Transverse colon (tissue), 4 donors: ENCODE data around the gene BHLHE23. TPM values are rescaled to one million over a fixed set of nuclear protein-coding genes. Genes with fewer than 3 reads are reported as not detected.

Experiments used
- DNase-seq: peaks from one replicate; pipeline ENCODE4 v3.0.0-alpha.2; 2019
- H3K27ac ChIP-seq, 4 donors: fragments of 200-600 bp; sonication (generic); 2 replicates each; pipeline ENCODE4 v1.5.1; 2016 to 2018; ENCODE audit warnings: inconsistent platforms in 4 of 4
- H3K27me3 ChIP-seq: fragments of 200-600 bp; sonication (generic); 2 replicates; pipeline ENCODE4 v1.5.1; 2017; ENCODE audit warnings: inconsistent platforms
- H3K36me3 ChIP-seq, 4 donors: fragments of 200-600 bp; sonication (generic); 2 replicates each; pipeline ENCODE4 v1.5.1; 2017 to 2019; ENCODE audit warnings: inconsistent platforms in 4 of 4
- H3K4me1 ChIP-seq, 4 donors: fragments of 200-600 bp; sonication (generic); 2 replicates each; pipeline ENCODE4 v1.5.1; 2017 to 2020; ENCODE audit warnings: inconsistent platforms in 4 of 4
- H3K4me3 ChIP-seq, 4 donors: fragments of 200-600 bp; sonication (generic); 1 replicate in 1 of 4; 2 replicates in 3 of 4; pipeline versions ENCODE4 v1.5.1 to v1.6.1; 2017 to 2019; ENCODE audit warnings: inconsistent platforms in 4 of 4
- H3K9me3 ChIP-seq, 2 donors: fragments of 200-600 bp; sonication (generic); 2 replicates each; pipeline ENCODE4 v1.5.1; 2017 to 2019; ENCODE audit warnings: inconsistent platforms in 2 of 2
- EP300 ChIP-seq: sonication (generic); formaldehyde crosslinking; IDR thresholded peaks from one replicate; pipeline ENCODE4 v1.6.1; 2017; ENCODE audit warnings: antibody characterized with exemption, low read depth
- POLR2A ChIP-seq: fragments of 450-650 bp; IDR thresholded peaks from one replicate; pipeline ENCODE4 v1.6.1; 2016; ENCODE audit warnings: antibody characterized with exemption, mild to moderate bottlenecking, moderate library complexity
- POLR2AphosphoS5 ChIP-seq, 3 donors: sonication (generic); formaldehyde crosslinking; IDR thresholded peaks; one replicate each; pipeline ENCODE4 v1.6.1; 2016; ENCODE audit warnings: antibody characterized with exemption in 3 of 3
- WGBS, 2 donors: methylation state at CpG; one replicate each; pipeline ENCODE4 v1.1.5; 2018; ENCODE audit warnings: low coverage in 1 of 2; 5-methylcytosine and 5-hydroxymethylcytosine counted together
- in situ Hi-C, 4 donors: fragments of 200-750 bp; cut with MboI; loops; one replicate each; pipeline versions ENCODE4 v1.15.0 to v1.15.1; 2017; ENCODE audit warnings: low sequenced_read_pairs in 3 of 4, low pct_ligation_motif_present in 1 of 4, low pct_unique_long_range_greater_than_20kb in 1 of 4
- intact Hi-C: fragments of 100-400 bp; cut with DNase I; formaldehyde crosslinking; loops from one replicate; pipeline ENCODE4 v1.15.1; 2023; ENCODE audit warnings: low total_unique reads
- total RNA-seq, 4 donors: library from RNA; depleted of rRNA; stranded (reverse); fragments of >200 nt; gene quantifications; one replicate each; pipeline ENCODE4 v1.1.0, GENCODE V29; 2016
- TF ChIP-seq, protein P1 (sequence below), 5 experiments: fragments of 200-600 bp in 3 of 5; fragments of 450-650 bp in 2 of 5; sonication (generic) in 3 of 5; IDR thresholded peaks; 1 replicate in 2 of 5; 2 replicates in 3 of 5; pipeline ENCODE4 v1.5.1; 2016 to 2017; ENCODE audit warnings: antibody characterized with exemption in 5 of 5, inconsistent platforms in 3 of 5, mild to moderate bottlenecking in 2 of 5, moderate library complexity in 1 of 5

The BHLHE23 gene
- total RNA-seq, 4 donors from 2014 or later = not detected

DNA sequence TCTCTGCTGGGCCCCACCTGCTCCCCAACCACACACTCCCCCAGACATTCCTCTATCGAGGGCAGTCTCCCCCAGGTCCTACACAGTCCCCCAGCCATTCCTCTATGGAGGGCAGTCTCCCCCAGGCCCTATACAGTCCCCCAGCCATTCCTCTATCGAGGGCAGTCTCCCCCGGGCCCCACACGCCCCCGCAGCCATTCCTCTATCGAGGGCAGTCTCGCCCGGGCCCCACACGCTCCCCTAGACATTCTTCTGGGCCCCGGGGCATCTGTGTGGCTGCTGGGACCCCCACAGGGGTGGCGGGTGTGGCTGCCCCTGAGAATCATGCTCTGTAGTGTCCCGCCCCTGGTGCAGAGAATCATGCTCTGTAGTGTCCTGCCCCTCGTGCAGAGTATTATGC lies 43.6 kb upstream of the BHLHE23 start:
- in situ Hi-C loops = no loop called here
- H3K27ac ChIP-seq = no peak overlapping the region
- no peak overlapping the region for H3K4me3 ChIP-seq
- TF ChIP-seq POLR2A (no peak), EP300 (no peak), POLR2AphosphoS5 (IDR thresholded peaks at IDR 0.05) (no peak)
- TF ChIP-seq, protein P1, sequence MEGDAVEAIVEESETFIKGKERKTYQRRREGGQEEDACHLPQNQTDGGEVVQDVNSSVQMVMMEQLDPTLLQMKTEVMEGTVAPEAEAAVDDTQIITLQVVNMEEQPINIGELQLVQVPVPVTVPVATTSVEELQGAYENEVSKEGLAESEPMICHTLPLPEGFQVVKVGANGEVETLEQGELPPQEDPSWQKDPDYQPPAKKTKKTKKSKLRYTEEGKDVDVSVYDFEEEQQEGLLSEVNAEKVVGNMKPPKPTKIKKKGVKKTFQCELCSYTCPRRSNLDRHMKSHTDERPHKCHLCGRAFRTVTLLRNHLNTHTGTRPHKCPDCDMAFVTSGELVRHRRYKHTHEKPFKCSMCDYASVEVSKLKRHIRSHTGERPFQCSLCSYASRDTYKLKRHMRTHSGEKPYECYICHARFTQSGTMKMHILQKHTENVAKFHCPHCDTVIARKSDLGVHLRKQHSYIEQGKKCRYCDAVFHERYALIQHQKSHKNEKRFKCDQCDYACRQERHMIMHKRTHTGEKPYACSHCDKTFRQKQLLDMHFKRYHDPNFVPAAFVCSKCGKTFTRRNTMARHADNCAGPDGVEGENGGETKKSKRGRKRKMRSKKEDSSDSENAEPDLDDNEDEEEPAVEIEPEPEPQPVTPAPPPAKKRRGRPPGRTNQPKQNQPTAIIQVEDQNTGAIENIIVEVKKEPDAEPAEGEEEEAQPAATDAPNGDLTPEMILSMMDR (IDR thresholded peaks at IDR 0.05) = no peak
- intact Hi-C loops = no loop called here
- H3K4me1 ChIP-seq = no peaks in the 10 kb centered on the region
- peaks cover 15% of the 10 kb centered on the region for H3K27me3 ChIP-seq
- WGBS, 2 donors = 84% methylated on average over 13 of the region's 13 CpGs; no CpG with 5 or more reads in 1 of the 2 donors
- DNase-seq = no peak
- no peaks in the 10 kb centered on the region for H3K9me3 ChIP-seq
- H3K36me3 ChIP-seq = no peaks in the 10 kb centered on the region

DNA sequence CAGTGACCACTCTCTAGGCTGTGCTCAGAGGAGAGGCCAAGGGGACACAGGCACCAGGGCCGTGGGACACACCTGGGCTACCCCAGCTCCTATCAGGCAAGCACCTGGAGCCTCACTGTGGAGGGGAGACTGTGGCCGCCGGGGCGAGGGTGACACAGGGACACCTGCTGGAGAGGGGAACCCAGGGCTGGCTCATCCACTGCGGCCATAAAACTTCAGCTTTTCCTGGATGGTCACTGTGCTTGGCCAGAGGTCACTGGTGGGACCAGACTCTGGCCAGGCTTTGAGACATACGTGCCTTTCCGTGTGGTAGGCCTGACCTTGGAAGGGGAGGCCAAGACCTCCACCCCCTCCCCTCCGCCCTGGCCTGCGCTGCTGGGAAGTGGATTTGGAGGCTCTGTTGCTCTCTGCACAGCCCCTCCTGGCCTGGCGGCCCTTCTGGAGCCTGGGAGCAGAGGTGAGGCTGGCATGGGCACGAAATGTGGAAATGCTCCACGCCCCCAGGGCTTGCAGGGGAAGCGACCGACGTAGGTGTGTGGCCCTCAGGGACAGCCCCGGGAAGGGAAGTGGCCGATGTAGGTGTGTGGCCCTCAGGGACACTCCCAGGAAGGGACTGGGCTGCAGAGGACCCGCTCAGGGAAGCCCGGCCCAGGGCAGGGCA lies 42.9 kb upstream of the BHLHE23 start:
- no peak overlapping the region for H3K27ac ChIP-seq
- H3K9me3 ChIP-seq = no peaks in the 10 kb centered on the region
- 78% methylated on average over 19 of the region's 19 CpGs; no CpG with 5 or more reads in 1 of the 2 donors for WGBS, 2 donors
- peaks cover 15% of the 10 kb centered on the region for H3K27me3 ChIP-seq
- H3K4me3 ChIP-seq = no peak overlapping the region
- no peak for DNase-seq
- in situ Hi-C loops (no loop called here), intact Hi-C loops (no loop called here)
- H3K4me1 ChIP-seq = no peaks in the 10 kb centered on the region
- TF ChIP-seq POLR2A (no peak), POLR2AphosphoS5 (IDR thresholded peaks at IDR 0.05) (no peak), EP300 (no peak)
- TF ChIP-seq, protein P1 (IDR thresholded peaks at IDR 0.05) = no peak
- H3K36me3 ChIP-seq = no peaks in the 10 kb centered on the region

- 83% methylated on average over 5 of the region's 6 CpGs; no CpG with 5 or more reads in 1 of the 2 donors for WGBS, 2 donors
- Histone ChIP-seq H3K9me3 (no peaks in the 10 kb centered on the region), H3K27ac (no peak overlapping the region), H3K4me1 (no peaks in the 10 kb centered on the region), H3K27me3 (peaks cover 20% of the 10 kb centered on the region), H3K36me3 (no peaks in the 10 kb centered on the region), H3K4me3 (no peak overlapping the region)
- in situ Hi-C loops (no loop called here), intact Hi-C loops (no loop called here)
- TF ChIP-seq, protein P1 (IDR thresholded peaks at IDR 0.05) = no peak
- TF ChIP-seq POLR2A (no peak), EP300 (no peak), POLR2AphosphoS5 (IDR thresholded peaks at IDR 0.05) (no peak)
- DNase-seq = no peak
These were observed 42.4 kb upstream of the BHLHE23 start for GRCh38 chr20:63049191-63049518.

GRCh38 chr20:63048516-63049190 lies 41.9 kb upstream of the BHLHE23 start:
- DNase-seq = no peak
- intact Hi-C loops = no loop called here
- TF ChIP-seq POLR2A (no peak), POLR2AphosphoS5 (IDR thresholded peaks at IDR 0.05) (no peak), EP300 (no peak)
- TF ChIP-seq, protein P1 (IDR thresholded peaks at IDR 0.05) = no peak
- Histone ChIP-seq H3K27ac (no peak overlapping the region), H3K4me1 (no peaks in the 10 kb centered on the region), H3K36me3 (no peaks in the 10 kb centered on the region), H3K9me3 (no peaks in the 10 kb centered on the region), H3K4me3 (no peak overlapping the region), H3K27me3 (peaks cover 20% of the 10 kb centered on the region)
- 80 to 86% methylated on average over 1 to 12 of the region's 12 CpGs for WGBS, 2 donors
- in situ Hi-C loops = no loop called here
